Ovary (tissue), 9 donors: ENCODE data around the gene FERMT2. TPM values are rescaled to one million over a fixed set of nuclear protein-coding genes. Genes with fewer than 3 reads are reported as not detected.
"Not testable (repeated sequence)": the region's sequence is repeated elsewhere in the genome, so short reads cannot be mapped to it uniquely, and the experiment has no call there.

Source experiments
- DNase-seq, 5 donors: peaks; one replicate each; pipeline ENCODE4 v3.0.0-alpha.2; 2019 to 2020
- H3K27ac ChIP-seq, 2 donors: fragments of 200-600 bp; one replicate each; pipeline versions ENCODE4 v1.5.1 to v1.8.0; 2019 to 2022
- H3K27me3 ChIP-seq: fragments of 200-600 bp; one replicate; pipeline ENCODE4 v1.8.0; 2022
- H3K36me3 ChIP-seq: fragments of 200-600 bp; sonication (generic); one replicate; pipeline ENCODE4 v1.5.1; 2019
- H3K4me1 ChIP-seq: one replicate; pipeline ENCODE4 v1.8.1; 2013; ENCODE audit warnings: mild to moderate bottlenecking, moderate library complexity; ENCODE audit not compliant: insufficient read depth
- H3K4me3 ChIP-seq: fragments of 200-600 bp; sonication (generic); one replicate; pipeline ENCODE4 v1.5.1; 2017
- H3K9me3 ChIP-seq, 2 donors: fragments of 200-600 bp in 1 of 2; sonication (generic) in 1 of 2; one replicate each; pipeline versions ENCODE4 v1.5.1 to v1.8.1; 2013 to 2019; ENCODE audit warnings: mild to moderate bottlenecking in 1 of 2, moderate library complexity in 1 of 2
- EP300 ChIP-seq: sonication (generic); formaldehyde crosslinking; IDR thresholded peaks from one replicate; pipeline ENCODE4 v1.6.1; 2017; ENCODE audit warnings: antibody characterized with exemption
- POLR2A ChIP-seq: fragments of 450-650 bp; IDR thresholded peaks from one replicate; pipeline ENCODE4 v1.6.1; 2017; ENCODE audit warnings: antibody characterized with exemption, mild to moderate bottlenecking, moderate library complexity
- WGBS, 3 donors: extraction: QIAGEN DNeasy Blood & Tissue Kit in 1 of 3; methylation state at CpG; one replicate each; pipeline versions ENCODE4 v1.1.5 to v1.1.7; 2013 to 2017; 5-methylcytosine and 5-hydroxymethylcytosine counted together
- intact Hi-C, 4 donors: fragments of 100-400 bp; cut with DNase I; formaldehyde crosslinking; loops; one replicate each; pipeline versions ENCODE4 v1.11.0 to v1.15.1; 2022 to 2023
- polyA plus RNA-seq, 2 donors: library from polyadenylated mRNA; stranded (reverse); fragments of 200-250 nt in 1 of 2; fragments of 350-450 nt in 1 of 2; fragmentation: Illumina TruSeq in 1 of 2; extraction: RNeasy Lipid Tissue Mini Kit (QIAGEN cat#74804) in 1 of 2; gene quantifications; one replicate each; pipeline ENCODE4 v1.2.3, GENCODE V29; 2013 to 2014
- total RNA-seq, 7 donors: library from RNA; depleted of rRNA in 2 of 7; stranded (reverse); fragments of >200 nt in 2 of 7; fragmentation: NEBNext Ultra II Directional in 3 of 7; extraction: Animal tissue kit (Norgen Biotek cat#: 25700) in 3 of 7; gene quantifications; one replicate each; pipeline versions ENCODE4 v1.1.0 to v1.2.4, GENCODE V29; 2016 to 2023
- TF ChIP-seq, protein P1 (sequence below), 3 donors: fragments of 450-650 bp in 2 of 3; fragments of 200-600 bp in 1 of 3; IDR thresholded peaks; one replicate each; pipeline versions ENCODE4 v1.5.1 to v1.8.0; 2016 to 2022; ENCODE audit warnings: antibody characterized with exemption in 3 of 3, mild to moderate bottlenecking in 1 of 3
- donor health status: DM: no; HTN: no; CAD: no; lungs with moderate emphysema.
- donor health status: DM: no; HTN: no; CAD: no.
- donor health status: Bipolar disorder and iron deficiency.
- donor health status: DM: yes; HTN: yes; CAD: no.
- donor health status: DM: no; HTN: no; CAD: no.
- donor health status: DM: yes; HTN: yes; CAD: no.

FERMT2 gene
- total and polyA plus RNA-seq, 9 donors, result 64.3 to 138 (median 98.4) TPM

DNA sequence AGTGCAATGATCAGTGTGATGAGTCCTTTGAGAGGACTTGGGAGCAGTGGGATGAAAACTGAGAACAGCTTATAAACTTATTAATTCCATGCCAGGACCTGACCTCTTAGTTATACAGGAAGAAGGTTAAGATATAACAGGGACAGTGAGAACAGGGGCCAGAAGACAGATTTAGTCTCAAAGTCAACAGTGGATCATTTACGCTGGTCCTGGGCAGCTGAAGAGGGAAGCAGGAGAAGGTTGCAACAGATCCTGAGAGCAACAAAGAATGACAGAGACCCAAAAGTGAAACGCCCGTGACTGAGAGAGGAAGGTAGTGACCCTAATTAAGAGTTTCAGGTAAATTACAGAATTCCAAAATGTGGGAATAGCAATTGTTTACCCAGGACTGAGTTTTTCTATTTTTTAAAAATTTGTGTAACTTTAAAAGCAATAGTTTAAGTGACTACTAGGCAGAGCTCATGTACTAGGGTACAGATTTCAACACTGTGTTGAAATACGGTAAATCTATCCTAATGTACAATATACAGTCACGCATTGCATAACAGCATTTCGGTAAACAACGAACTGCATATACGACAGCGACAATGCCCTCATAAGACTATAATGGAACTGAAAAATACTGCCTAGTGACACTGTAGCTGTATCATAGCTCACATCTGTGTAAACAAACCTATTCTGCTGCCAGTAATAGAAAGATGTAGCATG, 81.8 kb downstream of the FERMT2 start:
- WGBS, 3 donors, result 95 to 97% (median 97%) methylated on average over 9 of the region's 9 CpGs
- no peaks in the 10 kb centered on the region for H3K9me3 ChIP-seq
- H3K27ac ChIP-seq, result no peak overlapping the region
- no peaks in the 10 kb centered on the region for H3K4me1 ChIP-seq
- no peak for DNase-seq
- no peaks in the 10 kb centered on the region for H3K27me3 ChIP-seq
- no peaks in the 10 kb centered on the region for H3K36me3 ChIP-seq
- H3K4me3 ChIP-seq, result no peak overlapping the region
- intact Hi-C loops, result no loop called here
- TF ChIP-seq EP300 (no peak), POLR2A (no peak)
- TF ChIP-seq, protein P1, sequence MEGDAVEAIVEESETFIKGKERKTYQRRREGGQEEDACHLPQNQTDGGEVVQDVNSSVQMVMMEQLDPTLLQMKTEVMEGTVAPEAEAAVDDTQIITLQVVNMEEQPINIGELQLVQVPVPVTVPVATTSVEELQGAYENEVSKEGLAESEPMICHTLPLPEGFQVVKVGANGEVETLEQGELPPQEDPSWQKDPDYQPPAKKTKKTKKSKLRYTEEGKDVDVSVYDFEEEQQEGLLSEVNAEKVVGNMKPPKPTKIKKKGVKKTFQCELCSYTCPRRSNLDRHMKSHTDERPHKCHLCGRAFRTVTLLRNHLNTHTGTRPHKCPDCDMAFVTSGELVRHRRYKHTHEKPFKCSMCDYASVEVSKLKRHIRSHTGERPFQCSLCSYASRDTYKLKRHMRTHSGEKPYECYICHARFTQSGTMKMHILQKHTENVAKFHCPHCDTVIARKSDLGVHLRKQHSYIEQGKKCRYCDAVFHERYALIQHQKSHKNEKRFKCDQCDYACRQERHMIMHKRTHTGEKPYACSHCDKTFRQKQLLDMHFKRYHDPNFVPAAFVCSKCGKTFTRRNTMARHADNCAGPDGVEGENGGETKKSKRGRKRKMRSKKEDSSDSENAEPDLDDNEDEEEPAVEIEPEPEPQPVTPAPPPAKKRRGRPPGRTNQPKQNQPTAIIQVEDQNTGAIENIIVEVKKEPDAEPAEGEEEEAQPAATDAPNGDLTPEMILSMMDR (IDR thresholded peaks at IDR 0.05), result no peak

DNA sequence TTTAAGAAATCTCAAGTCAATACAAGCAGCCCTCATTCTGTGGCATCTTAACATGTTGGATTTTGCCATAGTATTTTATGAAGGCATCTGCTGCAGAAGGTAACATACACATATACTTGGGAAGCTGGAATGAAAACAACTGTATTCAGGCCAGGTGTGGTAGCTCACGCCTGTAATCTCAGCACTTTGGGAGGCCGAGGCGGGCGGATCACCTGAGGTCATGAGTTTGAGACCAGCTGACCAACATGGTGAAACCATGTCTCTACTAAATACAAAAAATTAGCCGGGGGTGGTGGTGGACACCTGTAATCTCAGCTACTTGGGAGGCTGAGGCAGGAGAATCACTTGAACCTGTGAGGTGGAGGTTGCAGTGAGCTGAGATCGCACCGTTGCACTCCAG, 86.0 kb downstream of the FERMT2 start:
- H3K27ac ChIP-seq, intact Hi-C loops, H3K4me1 ChIP-seq, H3K9me3 ChIP-seq, H3K36me3 ChIP-seq, H3K27me3 ChIP-seq, DNase-seq, H3K4me3 ChIP-seq: not testable (repeated sequence)
- 89 to 95% (median 89%) methylated on average over 7 of the region's 7 CpGs for WGBS, 3 donors

DNA sequence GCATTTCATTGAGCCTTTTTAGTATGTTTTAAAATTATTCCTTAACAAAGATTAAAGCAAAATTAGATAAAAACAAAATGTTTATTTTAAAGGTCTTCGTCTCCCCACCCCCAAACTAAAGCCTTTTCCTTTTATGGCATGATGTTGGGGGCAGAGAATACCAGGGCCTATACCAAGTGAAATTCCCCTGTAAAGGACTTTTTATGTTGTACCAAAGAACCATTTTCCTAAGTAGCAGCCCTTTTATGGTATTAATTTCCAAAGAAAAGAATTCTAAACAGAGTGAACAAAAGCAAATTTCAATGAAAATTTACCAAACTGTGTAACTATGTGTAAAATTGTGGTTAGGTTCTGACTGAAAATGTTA, 87.5 kb downstream of the FERMT2 start:
- intact Hi-C loops, result no loop called here
- H3K4me1 ChIP-seq, result peaks cover 2% of the 10 kb centered on the region
- H3K36me3 ChIP-seq, result no peaks in the 10 kb centered on the region
- no peaks in the 10 kb centered on the region for H3K9me3 ChIP-seq
- DNase-seq, result no peak
- no peak overlapping the region for H3K4me3 ChIP-seq
- WGBS, 3 donors, result 15 to 36% (median 18%) methylated on average over 1 of the region's 1 CpG
- no peak overlapping the region for H3K27ac ChIP-seq
- TF ChIP-seq EP300 (no peak), POLR2A (no peak)
- TF ChIP-seq, protein P1 (IDR thresholded peaks at IDR 0.05), result no peak
- H3K27me3 ChIP-seq, result no peaks in the 10 kb centered on the region

DNA sequence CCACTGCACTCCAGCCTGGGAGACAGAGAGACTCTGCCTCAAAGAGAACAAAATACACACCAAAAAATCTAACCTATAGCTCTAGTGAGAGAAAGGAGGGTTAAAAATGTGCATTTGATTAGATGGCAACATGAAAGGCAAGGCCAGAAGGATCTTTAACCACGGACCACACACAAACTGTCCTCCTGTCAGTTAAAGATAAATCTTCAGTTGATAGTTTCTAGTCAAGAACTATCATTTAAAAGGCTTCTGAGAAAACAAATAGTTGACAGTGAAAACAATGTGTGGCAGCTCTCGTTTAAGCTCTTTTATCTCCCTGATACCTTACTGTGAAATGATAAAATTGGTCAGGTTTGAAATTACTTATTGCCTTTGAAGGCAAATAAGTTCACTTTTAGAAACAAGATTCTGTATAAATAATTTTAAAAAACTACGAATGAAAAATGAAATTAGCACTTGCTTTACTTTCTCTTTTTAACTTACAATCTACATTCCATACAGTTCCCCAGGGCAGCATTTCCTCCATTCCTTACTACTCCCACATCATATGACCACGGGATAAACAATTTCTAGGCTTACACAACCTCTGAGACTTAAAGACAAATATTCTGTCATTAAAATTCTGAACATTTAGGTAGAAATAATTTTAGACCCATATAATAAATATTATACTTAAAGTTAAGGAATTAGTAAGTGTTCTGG, 88.1 kb downstream of the FERMT2 start:
- WGBS, 3 donors, result 9 to 15% (median 11%) methylated on average over 4 of the region's 4 CpGs
- DNase-seq, result no peak
- intact Hi-C loops, result no loop called here
- TF ChIP-seq EP300 (no peak), POLR2A (no peak)
- TF ChIP-seq, protein P1 (IDR thresholded peaks at IDR 0.05), result no peak
- Histone ChIP-seq H3K4me3 (no peak overlapping the region), H3K9me3 (no peaks in the 10 kb centered on the region), H3K4me1 (peaks cover 2% of the 10 kb centered on the region), H3K27ac (no peak overlapping the region), H3K36me3 (no peaks in the 10 kb centered on the region), H3K27me3 (no peaks in the 10 kb centered on the region)

DNA sequence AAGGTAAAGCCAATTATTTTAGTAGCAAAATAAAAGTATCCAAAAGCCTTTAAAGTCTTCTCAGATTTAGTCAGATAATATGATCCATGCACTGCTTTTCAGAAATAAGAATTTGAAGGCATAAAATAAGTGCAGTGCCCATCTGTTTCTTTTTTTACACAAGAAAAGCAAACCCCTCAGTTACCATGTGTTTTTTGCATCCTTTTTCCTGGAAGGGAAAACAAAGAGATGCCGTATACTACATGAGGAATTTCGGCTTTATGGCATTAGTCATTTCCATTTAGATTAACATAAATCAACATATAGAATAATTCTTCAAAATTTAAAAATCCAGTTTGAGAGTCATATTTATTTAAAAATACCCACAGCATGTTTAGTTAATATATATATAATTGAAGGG, 89.4 kb downstream of the FERMT2 start:
- no peak overlapping the region for H3K27ac ChIP-seq
- no peaks in the 10 kb centered on the region for H3K27me3 ChIP-seq
- H3K4me3 ChIP-seq, result no peak overlapping the region
- no peak for DNase-seq
- intact Hi-C loops, result no loop called here
- H3K36me3 ChIP-seq, result no peaks in the 10 kb centered on the region
- WGBS, 3 donors, result 93 to 95% (median 95%) methylated on average over 2 of the region's 2 CpGs
- H3K9me3 ChIP-seq, result no peaks in the 10 kb centered on the region
- peaks cover 4% of the 10 kb centered on the region for H3K4me1 ChIP-seq
- TF ChIP-seq, protein P1 (IDR thresholded peaks at IDR 0.05), result no peak
- TF ChIP-seq POLR2A, result no peak
- no peak for TF ChIP-seq EP300
